Panc1 (cell line): Measurements from ENCODE around the gene DR1. TPM values are rescaled to one million over a fixed set of nuclear protein-coding genes. Genes with fewer than 3 reads are reported as not detected.
"Not testable (repeated sequence)": the region's sequence is repeated elsewhere in the genome, so short reads cannot be mapped to it uniquely, and the experiment has no call there.

ENCODE experiments used
- ATAC-seq: fragments of 200-7000 bp; cut with Tn5 transposase; 2 replicates; pipeline ENCODE4 v1.9.1; 2020; ENCODE audit warnings: mild to moderate bottlenecking, moderate library complexity
- BruUV-seq: library from RNA; stranded (reverse); fragments of 400-500 nt; replicated peaks from 2 replicates; lab custom pipeline; 2021; lab: Mats Ljungman, UMichigan
- CTCF ChIA-PET: fragments of 300-600 bp; sonication (Branson Sonifier 250); formaldehyde crosslinking; loops from one replicate; lab custom pipeline; 2022; ENCODE audit warnings: antibody characterized with exemption; lab: Charles Lee
- POLR2A ChIA-PET: fragments of 300-600 bp; sonication (Branson Sonifier 250); formaldehyde crosslinking; loops from one replicate; lab custom pipeline; 2022; ENCODE audit warnings: antibody characterized with exemption; lab: Charles Lee
- DNase-seq: peaks from one replicate; pipeline ENCODE4 v3.0.0-alpha.2; 2010; ENCODE audit warnings: low read depth, low spot score
- H3K27ac ChIP-seq: 2 replicates; pipeline ENCODE4 v1.5.1; 2011; ENCODE audit warnings: mild to moderate bottlenecking, low read length, inconsistent platforms
- H3K27me3 ChIP-seq: fragments of 200-500 bp; sonication (Bioruptor generic); 2 replicates; pipeline ENCODE4 v1.6.0; 2014; ENCODE audit warnings: low read length, inconsistent platforms; ENCODE audit not compliant: control insufficient read depth, insufficient read depth
- H3K36me3 ChIP-seq: fragments of 200-500 bp; sonication (Bioruptor generic); 2 replicates; pipeline ENCODE4 v1.5.1; 2014; ENCODE audit warnings: inconsistent platforms, mild to moderate bottlenecking, low read length, moderate library complexity; ENCODE audit not compliant: control insufficient read depth, insufficient read depth
- H3K4me1 ChIP-seq: 2 replicates; pipeline ENCODE4 v1.5.1; 2011; ENCODE audit warnings: inconsistent platforms, mild to moderate bottlenecking, low read length, moderate library complexity; ENCODE audit not compliant: control insufficient read depth, insufficient read depth
- H3K4me3 ChIP-seq, 2 experiments: 2 replicates each; pipeline ENCODE4 v1.5.1; 2011 to 2012; ENCODE audit warnings: low read depth in 2 of 2, low read length in 2 of 2, mild to moderate bottlenecking in 2 of 2, inconsistent platforms in 1 of 2, moderate library complexity in 1 of 2
- H3K9me3 ChIP-seq: fragments of 200-500 bp; sonication (Bioruptor generic); 2 replicates; pipeline ENCODE4 v1.5.1; 2014; ENCODE audit warnings: low read depth, mild to moderate bottlenecking, inconsistent platforms, low read length, moderate library complexity; ENCODE audit not compliant: control insufficient read depth, insufficient read depth
- POLR2AphosphoS5 ChIP-seq: IDR thresholded peaks from 2 replicates; pipeline ENCODE4 v1.6.1; 2012; ENCODE audit warnings: mild to moderate bottlenecking, low read depth, low read length, moderate library complexity
- SIN3A ChIP-seq: IDR thresholded peaks from 2 replicates; pipeline ENCODE4 v1.6.1; 2012; ENCODE audit warnings: low read depth, mild to moderate bottlenecking, low read length, moderate library complexity, borderline replicate concordance; ENCODE audit not compliant: insufficient read depth
- TCF7L2 ChIP-seq: IDR thresholded peaks from 2 replicates; pipeline ENCODE4 v1.6.1; 2011; ENCODE audit warnings: mild to moderate bottlenecking, low read depth, low read length, inconsistent platforms
- in situ Hi-C: cut with HindIII; loops from 2 replicates; pipeline ENCODE4 v1.10.0; 2016; ENCODE audit warnings: low sequenced_read_pairs, low pct_unique_long_range_greater_than_20kb
- intact Hi-C: fragments of 100-400 bp; cut with micrococcal nuclease; formaldehyde crosslinking; loops from one replicate; pipeline ENCODE4 v1.10.0; 2022; ENCODE audit not compliant: unreplicated experiment
- total RNA-seq: library from RNA; stranded (reverse); gene quantifications from one replicate; pipeline ENCODE4 v1.2.1, GENCODE V29; 2021; ENCODE audit not compliant: unreplicated experiment
- TF ChIP-seq, protein P1 (sequence below): fragments of 450-650 bp; IDR thresholded peaks from 2 replicates; pipeline ENCODE4 v1.5.1; 2017; ENCODE audit warnings: mild to moderate bottlenecking
- TF ChIP-seq, protein P2 (sequence below), 2 experiments: IDR thresholded peaks; 2 replicates each; pipeline ENCODE4 v1.6.1; 2011 to 2012; ENCODE audit warnings: low read depth in 2 of 2, control low read depth in 1 of 2, low read length in 1 of 2, mild to moderate bottlenecking in 1 of 2, moderate library complexity in 1 of 2; ENCODE audit not compliant: insufficient read depth in 1 of 2

DR1 gene
- total RNA-seq, 1 experiment from 2014 or later, result 39.0 TPM

DNA sequence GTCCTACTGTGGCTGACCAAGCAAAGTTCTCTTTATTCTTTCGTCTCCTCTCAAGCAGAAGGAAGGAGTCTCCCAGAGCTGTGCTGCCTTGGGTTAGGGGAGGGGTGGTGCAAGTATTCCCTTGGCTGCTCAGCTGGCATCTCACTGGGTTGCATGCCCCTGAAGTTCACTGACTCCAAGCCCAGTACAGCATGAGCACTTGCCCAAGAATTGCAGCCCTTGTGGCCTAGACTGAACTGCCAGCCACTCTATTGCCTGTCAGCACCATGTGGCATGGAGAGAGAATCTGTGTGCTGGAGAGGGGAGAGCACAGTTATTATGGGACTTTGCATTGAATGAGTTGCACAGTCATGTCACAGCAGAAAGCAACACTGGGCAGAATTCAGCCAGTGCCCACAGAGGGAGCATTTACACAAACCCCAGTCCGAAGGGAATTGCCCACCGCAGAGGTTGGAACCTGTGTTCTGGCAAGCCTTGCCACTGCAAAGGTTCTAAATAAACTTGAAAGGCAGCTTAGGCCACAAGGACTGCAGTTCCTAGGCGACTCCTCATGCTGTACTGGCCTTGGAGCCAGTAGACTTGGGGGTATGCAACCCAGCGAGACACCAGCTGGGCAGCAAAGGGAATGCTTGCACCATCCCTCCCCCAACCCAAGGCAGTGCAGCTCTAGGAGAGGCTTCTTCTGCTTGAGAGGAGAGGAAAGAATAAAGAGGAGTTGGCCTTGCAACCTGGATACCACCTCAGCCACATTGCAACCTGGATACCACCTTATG is 28.8 kb downstream of the DR1 start:
- in situ Hi-C loops, result no loop called here
- H3K4me3 ChIP-seq, result no peak overlapping the region
- CTCF ChIA-PET, result no interaction called here
- intact Hi-C loops, result no loop called here
- TF ChIP-seq TCF7L2, result no peak
- no peak for TF ChIP-seq POLR2AphosphoS5
- TF ChIP-seq SIN3A, result no peak
- TF ChIP-seq, protein P1, sequence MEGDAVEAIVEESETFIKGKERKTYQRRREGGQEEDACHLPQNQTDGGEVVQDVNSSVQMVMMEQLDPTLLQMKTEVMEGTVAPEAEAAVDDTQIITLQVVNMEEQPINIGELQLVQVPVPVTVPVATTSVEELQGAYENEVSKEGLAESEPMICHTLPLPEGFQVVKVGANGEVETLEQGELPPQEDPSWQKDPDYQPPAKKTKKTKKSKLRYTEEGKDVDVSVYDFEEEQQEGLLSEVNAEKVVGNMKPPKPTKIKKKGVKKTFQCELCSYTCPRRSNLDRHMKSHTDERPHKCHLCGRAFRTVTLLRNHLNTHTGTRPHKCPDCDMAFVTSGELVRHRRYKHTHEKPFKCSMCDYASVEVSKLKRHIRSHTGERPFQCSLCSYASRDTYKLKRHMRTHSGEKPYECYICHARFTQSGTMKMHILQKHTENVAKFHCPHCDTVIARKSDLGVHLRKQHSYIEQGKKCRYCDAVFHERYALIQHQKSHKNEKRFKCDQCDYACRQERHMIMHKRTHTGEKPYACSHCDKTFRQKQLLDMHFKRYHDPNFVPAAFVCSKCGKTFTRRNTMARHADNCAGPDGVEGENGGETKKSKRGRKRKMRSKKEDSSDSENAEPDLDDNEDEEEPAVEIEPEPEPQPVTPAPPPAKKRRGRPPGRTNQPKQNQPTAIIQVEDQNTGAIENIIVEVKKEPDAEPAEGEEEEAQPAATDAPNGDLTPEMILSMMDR, result no peak
- DNase-seq (no peak), ATAC-seq (no peak)
- H3K4me1 ChIP-seq, result no peaks in the 10 kb centered on the region
- POLR2A ChIA-PET, result no interaction called here
- H3K9me3 ChIP-seq, result no peaks in the 10 kb centered on the region
- H3K27ac ChIP-seq, result no peak overlapping the region
- no peaks in the 10 kb centered on the region for H3K36me3 ChIP-seq
- no peaks in the 10 kb centered on the region for H3K27me3 ChIP-seq
- no TSS peak for BruUV-seq

DNA sequence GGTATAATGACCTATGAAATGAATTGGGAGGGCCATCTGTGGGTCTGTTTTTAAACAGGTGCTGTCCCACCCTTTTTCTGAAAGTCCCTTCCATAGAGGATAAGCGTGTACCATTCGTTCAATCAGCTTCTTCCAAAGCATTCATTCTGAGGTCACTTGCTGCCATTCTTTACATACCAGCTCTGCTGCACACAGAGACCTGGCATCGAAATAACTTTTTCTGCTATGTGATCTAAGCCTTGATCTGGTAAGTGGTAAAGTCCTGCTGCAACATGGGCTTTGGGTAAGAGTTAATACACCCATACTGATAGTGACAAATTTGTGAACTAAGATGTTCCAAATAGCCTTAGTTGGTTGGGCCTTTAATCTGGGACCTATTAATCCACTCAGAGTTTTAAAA is 38.9 kb downstream of the DR1 start:
- in situ Hi-C loops (no loop called here), intact Hi-C loops (no loop called here)
- Histone ChIP-seq H3K36me3 (no peaks in the 10 kb centered on the region), H3K9me3 (peaks cover 4% of the 10 kb centered on the region; the same call in 1 of the 2 replicates), H3K4me1 (no peaks in the 10 kb centered on the region), H3K27ac (no peak overlapping the region), H3K27me3 (no peaks in the 10 kb centered on the region), H3K4me3 (no peak overlapping the region)
- no TSS peak for BruUV-seq
- DNase-seq, result no peak
- no peak for ATAC-seq
- POLR2A ChIA-PET, result no interaction called here
- CTCF ChIA-PET, result no interaction called here
- TF ChIP-seq TCF7L2 (no peak), SIN3A (no peak), POLR2AphosphoS5 (no peak)
- TF ChIP-seq, protein P1, result no peak
- TF ChIP-seq, protein P2, sequence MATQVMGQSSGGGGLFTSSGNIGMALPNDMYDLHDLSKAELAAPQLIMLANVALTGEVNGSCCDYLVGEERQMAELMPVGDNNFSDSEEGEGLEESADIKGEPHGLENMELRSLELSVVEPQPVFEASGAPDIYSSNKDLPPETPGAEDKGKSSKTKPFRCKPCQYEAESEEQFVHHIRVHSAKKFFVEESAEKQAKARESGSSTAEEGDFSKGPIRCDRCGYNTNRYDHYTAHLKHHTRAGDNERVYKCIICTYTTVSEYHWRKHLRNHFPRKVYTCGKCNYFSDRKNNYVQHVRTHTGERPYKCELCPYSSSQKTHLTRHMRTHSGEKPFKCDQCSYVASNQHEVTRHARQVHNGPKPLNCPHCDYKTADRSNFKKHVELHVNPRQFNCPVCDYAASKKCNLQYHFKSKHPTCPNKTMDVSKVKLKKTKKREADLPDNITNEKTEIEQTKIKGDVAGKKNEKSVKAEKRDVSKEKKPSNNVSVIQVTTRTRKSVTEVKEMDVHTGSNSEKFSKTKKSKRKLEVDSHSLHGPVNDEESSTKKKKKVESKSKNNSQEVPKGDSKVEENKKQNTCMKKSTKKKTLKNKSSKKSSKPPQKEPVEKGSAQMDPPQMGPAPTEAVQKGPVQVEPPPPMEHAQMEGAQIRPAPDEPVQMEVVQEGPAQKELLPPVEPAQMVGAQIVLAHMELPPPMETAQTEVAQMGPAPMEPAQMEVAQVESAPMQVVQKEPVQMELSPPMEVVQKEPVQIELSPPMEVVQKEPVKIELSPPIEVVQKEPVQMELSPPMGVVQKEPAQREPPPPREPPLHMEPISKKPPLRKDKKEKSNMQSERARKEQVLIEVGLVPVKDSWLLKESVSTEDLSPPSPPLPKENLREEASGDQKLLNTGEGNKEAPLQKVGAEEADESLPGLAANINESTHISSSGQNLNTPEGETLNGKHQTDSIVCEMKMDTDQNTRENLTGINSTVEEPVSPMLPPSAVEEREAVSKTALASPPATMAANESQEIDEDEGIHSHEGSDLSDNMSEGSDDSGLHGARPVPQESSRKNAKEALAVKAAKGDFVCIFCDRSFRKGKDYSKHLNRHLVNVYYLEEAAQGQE (IDR thresholded peaks at IDR 0.05; ENCODE audit: insufficient read depth in 1 of 2, low read depth in 2 of 2, low read length in 1 of 2), result no peak

DNA sequence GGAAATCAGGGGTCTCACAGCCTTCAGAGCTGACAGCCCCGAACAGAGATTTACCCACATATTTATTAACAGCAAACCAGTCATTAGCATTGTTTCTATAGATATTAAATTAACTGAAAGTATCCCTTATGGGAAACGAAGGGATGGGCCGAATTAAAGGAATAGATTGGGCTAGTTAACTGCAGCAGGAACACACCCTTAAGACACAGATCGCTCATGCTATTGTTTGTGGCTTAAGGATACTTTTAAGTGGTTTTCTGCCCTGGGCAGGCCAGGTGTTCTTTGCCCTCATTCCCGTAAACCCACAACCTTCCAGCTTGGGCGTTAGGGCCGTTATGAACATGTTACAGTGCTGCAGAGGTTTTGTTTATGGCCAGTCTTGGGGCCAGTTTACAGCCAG is 40.6 kb downstream of the DR1 start:
- in situ Hi-C loops, H3K4me3 ChIP-seq, H3K4me1 ChIP-seq, POLR2A ChIA-PET, DNase-seq, H3K9me3 ChIP-seq, intact Hi-C loops, ATAC-seq, H3K27me3 ChIP-seq, BruUV-seq, H3K27ac ChIP-seq, CTCF ChIA-PET, H3K36me3 ChIP-seq: not testable (repeated sequence)
